Astrocyte (in vitro differentiated cells and primary cell): ENCODE results near the gene CA10. TPM values are rescaled to one million over a fixed set of nuclear protein-coding genes. Genes with fewer than 3 reads are reported as not detected.

ENCODE experiments used
- DNase-seq: peaks from one replicate; pipeline ENCODE4 v3.0.0-alpha.2; 2010; ENCODE audit warnings: low read depth
- FAIRE-seq: peaks from 2 replicates; lab custom pipeline; 2011; peaks lifted over from hg19 to GRCh38; lab: Jason Lieb, UNC
- H2AFZ ChIP-seq: 2 replicates; pipeline ENCODE4 v1.6.0; 2012; ENCODE audit warnings: low read depth, low read length, inconsistent platforms
- H3K27ac ChIP-seq: 2 replicates; pipeline ENCODE4 v1.5.1; 2011; ENCODE audit warnings: low read depth, low read length, inconsistent platforms
- H3K27me3 ChIP-seq: 2 replicates; pipeline ENCODE4 v1.6.0; 2011; ENCODE audit warnings: low read length, inconsistent platforms; ENCODE audit not compliant: insufficient read depth
- H3K36me3 ChIP-seq: 2 replicates; pipeline ENCODE4 v1.5.1; 2011; ENCODE audit warnings: low read length, inconsistent platforms; ENCODE audit not compliant: insufficient read depth
- H3K4me1 ChIP-seq: 2 replicates; pipeline ENCODE4 v1.5.1; 2011; ENCODE audit warnings: low read length, inconsistent platforms; ENCODE audit not compliant: insufficient read depth
- H3K4me2 ChIP-seq: 2 replicates; pipeline ENCODE4 v1.6.0; 2012; ENCODE audit warnings: low read length, inconsistent platforms
- H3K4me3 ChIP-seq: 2 replicates; pipeline ENCODE4 v1.5.1; 2011; ENCODE audit warnings: low read depth, mild to moderate bottlenecking, low read length, inconsistent platforms; ENCODE audit not compliant: insufficient read depth
- H3K79me2 ChIP-seq: 2 replicates; pipeline ENCODE4 v1.6.0; 2012; ENCODE audit warnings: mild to moderate bottlenecking, low read length, inconsistent platforms; ENCODE audit not compliant: insufficient read depth
- H3K9ac ChIP-seq: 2 replicates; pipeline ENCODE4 v1.6.0; 2012; ENCODE audit warnings: mild to moderate bottlenecking, low read length, inconsistent platforms
- H3K9me3 ChIP-seq: 2 replicates; pipeline ENCODE4 v1.5.1; 2012; ENCODE audit warnings: low read depth, mild to moderate bottlenecking, low read length, inconsistent platforms; ENCODE audit not compliant: insufficient read depth
- H4K20me1 ChIP-seq: 2 replicates; pipeline ENCODE4 v1.6.0; 2012; ENCODE audit warnings: low read length, inconsistent platforms; ENCODE audit not compliant: insufficient read depth
- H3K27ac Mint-ChIP-seq: one replicate; pipeline ENCODE4 v1.8.0; 2021; ENCODE audit warnings: mild to moderate bottlenecking, mixed read lengths; ENCODE audit not compliant: unreplicated experiment
- H3K27me3 Mint-ChIP-seq: one replicate; pipeline ENCODE4 v1.8.0; 2021; ENCODE audit warnings: low read depth, mixed read lengths; ENCODE audit not compliant: unreplicated experiment
- H3K36me3 Mint-ChIP-seq: one replicate; pipeline ENCODE4 v1.8.0; 2021; ENCODE audit warnings: low read depth, mixed read lengths; ENCODE audit not compliant: unreplicated experiment
- H3K4me1 Mint-ChIP-seq: one replicate; pipeline ENCODE4 v1.8.0; 2021; ENCODE audit warnings: low read depth, mixed read lengths; ENCODE audit not compliant: unreplicated experiment
- H3K4me3 Mint-ChIP-seq: one replicate; pipeline ENCODE4 v1.8.0; 2021; ENCODE audit warnings: mild to moderate bottlenecking, moderate library complexity, mixed read lengths; ENCODE audit not compliant: unreplicated experiment
- H3K9me3 Mint-ChIP-seq: one replicate; pipeline ENCODE4 v1.8.0; 2021; ENCODE audit warnings: mild to moderate bottlenecking, mixed read lengths; ENCODE audit not compliant: unreplicated experiment
- CTCF ChIP-seq: IDR thresholded peaks from 2 replicates; pipeline ENCODE4 v1.5.1; 2011; ENCODE audit warnings: low read depth, mild to moderate bottlenecking, inconsistent platforms, low read length, moderate library complexity; ENCODE audit not compliant: insufficient read depth
- EZH2 ChIP-seq: IDR thresholded peaks from 2 replicates; pipeline ENCODE4 v1.6.1; 2012; ENCODE audit warnings: mild to moderate bottlenecking, low read length, inconsistent platforms; ENCODE audit not compliant: insufficient read depth
- total RNA-seq: library from RNA; stranded (reverse); gene quantifications from 2 replicates; pipeline ENCODE4 v1.2.1, GENCODE V29; 2021

CA10 gene
- total RNA-seq, 1 donor from 2014 or later: 0.43 TPM

- Histone ChIP-seq H3K9ac (no peak overlapping the region), H3K27ac (no peak overlapping the region), H3K79me2 (no peaks in the 10 kb centered on the region), H2AFZ (no peak overlapping the region), H3K9me3 (peaks cover 4% of the 10 kb centered on the region), H4K20me1 (no peaks in the 10 kb centered on the region), H3K4me2 (no peak overlapping the region), H3K27me3 (no peaks in the 10 kb centered on the region), H3K4me1 (no peaks in the 10 kb centered on the region), H3K4me3 (no peak overlapping the region), H3K36me3 (no peaks in the 10 kb centered on the region)
- Mint-ChIP-seq H3K4me3 (no peak overlapping the region), H3K9me3 (no peaks in the 10 kb centered on the region), H3K27ac (no peak overlapping the region), H3K27me3 (peaks cover 6% of the 10 kb centered on the region), H3K4me1 (no peaks in the 10 kb centered on the region), H3K36me3 (no peaks in the 10 kb centered on the region)
- no peak for FAIRE-seq
- no peak for DNase-seq
- TF ChIP-seq CTCF (no peak), EZH2 (no peak)
Observed at GRCh38 chr17:51803161-51803560, 355.4 kb downstream of the CA10 start.

- Mint-ChIP-seq H3K4me3 (no peak overlapping the region), H3K27me3 (peaks cover 6% of the 10 kb centered on the region), H3K4me1 (no peaks in the 10 kb centered on the region), H3K9me3 (no peaks in the 10 kb centered on the region), H3K27ac (no peak overlapping the region), H3K36me3 (no peaks in the 10 kb centered on the region)
- TF ChIP-seq EZH2 (no peak), CTCF (no peak)
- H2AFZ ChIP-seq: no peak overlapping the region
- no peak overlapping the region for H3K4me3 ChIP-seq
- no peaks in the 10 kb centered on the region for H3K4me1 ChIP-seq
- no peaks in the 10 kb centered on the region for H4K20me1 ChIP-seq
- no peak overlapping the region for H3K27ac ChIP-seq
- H3K27me3 ChIP-seq: no peaks in the 10 kb centered on the region
- no peak overlapping the region for H3K9ac ChIP-seq
- DNase-seq (no peak), FAIRE-seq (no peak)
- H3K4me2 ChIP-seq: no peak overlapping the region
- no peaks in the 10 kb centered on the region for H3K79me2 ChIP-seq
- no peaks in the 10 kb centered on the region for H3K36me3 ChIP-seq
- H3K9me3 ChIP-seq: peaks cover 4% of the 10 kb centered on the region
Observed at GRCh38 chr17:51802544-51802943, 356.0 kb downstream of the CA10 start.

GRCh38 chr17:51801626-51802025 is 356.9 kb downstream of the CA10 start:
- Histone ChIP-seq H4K20me1 (no peaks in the 10 kb centered on the region), H3K4me1 (no peaks in the 10 kb centered on the region), H3K79me2 (no peaks in the 10 kb centered on the region), H2AFZ (no peak overlapping the region), H3K36me3 (no peaks in the 10 kb centered on the region), H3K9me3 (peaks cover 4% of the 10 kb centered on the region), H3K4me2 (no peak overlapping the region), H3K27me3 (no peaks in the 10 kb centered on the region), H3K9ac (no peak overlapping the region), H3K27ac (no peak overlapping the region), H3K4me3 (no peak overlapping the region)
- Mint-ChIP-seq H3K9me3 (no peaks in the 10 kb centered on the region), H3K27me3 (peaks cover 9% of the 10 kb centered on the region), H3K36me3 (no peaks in the 10 kb centered on the region), H3K4me1 (no peaks in the 10 kb centered on the region), H3K4me3 (no peak overlapping the region), H3K27ac (no peak overlapping the region)
- no peak for FAIRE-seq
- TF ChIP-seq EZH2: no peak
- TF ChIP-seq CTCF: no peak
- no peak for DNase-seq
